Activated CD8-positive, alpha-beta memory T cell treated with anti-CD3 and anti-CD28 coated beads, Interleukin-2, amount 50 U/mL, for 4 hours (primary cell): ENCODE data around the gene SCAMP3.
"Not testable (repeated sequence)": the region's sequence is repeated elsewhere in the genome, so short reads cannot be mapped to it uniquely, and the experiment has no call there.

ENCODE experiments used
- DNase-seq: peaks from one replicate; pipeline ENCODE4 v3.0.0-alpha.2; 2020

The SCAMP3 gene

DNA sequence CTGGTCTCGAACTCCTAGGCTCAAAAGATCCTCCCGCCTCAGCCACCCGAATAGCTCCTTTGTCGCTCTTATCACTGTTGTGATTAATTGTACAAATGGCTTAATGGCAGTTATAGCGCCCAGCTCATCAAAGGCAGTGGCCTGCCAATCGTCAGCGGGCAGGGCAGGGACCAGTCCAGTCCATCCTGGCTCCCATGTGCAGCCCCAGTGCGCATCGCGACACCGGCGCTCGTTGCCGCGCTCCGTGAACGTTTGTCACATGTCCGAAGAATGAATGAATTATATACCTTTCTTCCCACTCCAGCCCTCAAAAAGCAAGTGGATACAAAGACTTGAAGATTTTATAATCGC, 35.3 kb downstream of the SCAMP3 start:
- no peak for DNase-seq

DNA sequence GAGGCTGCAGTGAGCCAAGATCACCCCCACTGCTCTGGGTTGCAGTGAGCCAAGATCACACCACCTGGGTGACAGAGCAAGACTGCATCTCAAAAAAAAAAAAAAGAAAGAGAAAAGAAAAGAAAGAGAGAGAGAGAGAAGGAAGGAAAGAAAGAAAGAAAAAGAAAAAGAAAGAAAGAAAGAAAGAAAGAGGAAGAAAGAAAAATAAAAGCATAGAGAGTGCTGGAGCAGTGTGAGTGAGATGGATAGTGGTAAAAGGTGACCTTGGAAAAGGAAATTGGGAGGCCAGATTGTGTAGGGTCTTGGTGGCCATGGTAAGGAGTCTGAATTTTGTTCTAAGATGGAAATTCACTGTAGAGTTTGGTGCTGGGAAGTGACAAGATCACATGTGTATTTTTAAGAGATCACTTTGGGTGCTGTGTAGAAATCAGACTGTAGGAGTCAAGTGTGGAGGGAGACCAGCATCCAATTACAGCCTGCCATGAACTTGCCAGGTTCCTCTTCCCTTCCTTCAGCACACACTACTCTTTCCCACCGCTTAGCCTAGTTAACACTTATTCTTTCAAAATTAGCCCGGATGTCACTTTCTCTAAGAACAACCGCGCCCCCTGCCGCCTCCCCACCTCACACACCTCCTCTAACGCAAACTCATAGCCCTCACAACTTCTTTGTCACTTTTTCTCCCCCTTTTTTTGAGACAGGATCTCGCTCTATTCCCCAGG, 35.8 kb downstream of the SCAMP3 start:
- DNase-seq = peak; percentile 96

DNA sequence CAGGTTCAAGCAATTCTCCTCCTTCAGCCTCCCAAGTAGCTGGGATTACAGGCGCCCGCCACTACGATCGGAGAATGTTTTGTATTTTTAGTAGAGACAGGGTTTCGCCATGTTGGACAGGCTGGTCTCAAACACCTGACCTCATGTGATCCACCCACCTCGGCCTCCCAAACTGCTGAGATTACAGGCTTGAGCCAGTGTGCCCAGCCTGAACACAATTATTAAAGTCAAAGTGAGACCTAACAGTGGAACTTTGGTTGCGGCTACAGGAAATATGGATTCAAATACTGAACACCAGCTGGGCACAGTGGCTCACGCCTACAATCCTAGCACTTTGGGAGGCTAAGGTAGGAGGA, 36.8 kb downstream of the SCAMP3 start:
- DNase-seq = not testable (repeated sequence)

DNA sequence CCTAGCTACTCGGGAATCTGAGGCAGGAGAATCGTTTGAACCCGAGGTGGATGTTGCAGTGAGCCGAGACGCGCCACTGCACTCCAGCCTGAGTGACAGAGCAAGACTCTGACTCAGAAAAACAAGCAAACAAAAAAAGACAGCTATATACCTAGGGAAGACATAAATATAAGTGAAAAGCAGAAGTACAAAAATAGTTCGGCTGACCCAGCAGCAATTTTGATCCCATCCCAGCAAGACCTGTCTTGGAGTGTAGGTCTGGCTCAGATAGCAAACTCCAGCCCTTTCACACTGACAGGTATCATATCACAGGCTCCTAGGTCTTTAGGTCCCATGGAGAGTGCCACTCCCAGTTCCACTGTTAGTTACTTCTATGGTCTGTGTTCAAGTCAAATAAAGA, 39.1 kb downstream of the SCAMP3 start:
- no peak for DNase-seq

DNA sequence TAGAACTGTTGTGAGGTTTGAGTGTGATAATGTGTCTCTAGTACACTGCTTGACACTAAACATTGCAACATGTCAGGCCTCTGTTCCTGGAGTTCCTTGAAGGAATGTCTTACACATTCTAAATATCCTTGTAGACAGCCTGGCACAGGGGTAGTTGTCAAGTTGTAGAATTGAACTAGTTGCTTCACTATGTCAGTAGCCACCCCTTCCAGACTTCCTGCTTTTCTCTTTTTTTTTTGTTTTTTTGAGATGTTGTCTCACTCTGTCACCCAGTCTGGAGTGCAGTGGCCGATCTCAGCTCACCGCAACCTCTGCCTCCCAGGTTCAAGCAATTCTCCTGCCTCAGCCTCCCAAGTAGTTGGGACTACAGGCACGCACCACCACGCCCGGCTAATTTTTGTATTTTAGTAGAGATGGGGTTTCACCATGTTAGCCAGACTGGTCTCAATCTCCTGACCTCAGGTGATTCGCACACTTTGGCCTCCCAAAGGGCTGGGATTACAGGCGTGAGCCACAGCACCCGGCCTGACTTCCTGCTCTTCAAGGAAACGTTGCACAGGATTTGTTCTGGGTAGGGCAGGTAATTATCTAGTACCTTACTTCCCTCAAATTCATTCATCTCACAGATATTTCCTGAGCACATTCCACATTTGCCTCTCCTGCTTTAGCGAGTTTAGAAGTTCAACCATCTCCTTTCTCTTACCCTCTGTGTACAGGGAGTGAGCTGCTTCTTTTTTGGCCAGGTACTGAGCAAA, 41.8 kb downstream of the SCAMP3 start:
- not testable (repeated sequence) for DNase-seq

DNA sequence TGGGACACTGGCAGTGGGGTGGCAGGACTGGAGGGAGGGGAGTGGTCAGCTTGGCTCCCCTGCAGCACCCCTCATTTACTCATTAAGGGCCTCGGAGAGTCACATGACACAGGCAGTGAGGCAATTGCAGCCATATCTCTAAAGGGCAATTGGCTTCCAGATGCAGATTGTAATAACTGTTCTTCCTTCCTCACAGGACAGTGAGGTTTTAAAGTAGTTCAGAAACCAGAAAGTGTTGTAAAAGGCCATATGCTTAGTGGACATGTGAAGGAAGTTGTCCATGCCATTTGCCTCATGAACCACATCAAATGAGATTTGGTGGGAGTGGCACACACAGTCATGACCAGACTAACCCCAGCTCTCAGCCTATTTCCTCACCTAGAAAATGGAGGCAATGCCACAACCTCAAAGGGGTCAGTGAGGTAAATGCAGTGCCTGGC, 42.5 kb downstream of the SCAMP3 start:
- no peak for DNase-seq

DNA sequence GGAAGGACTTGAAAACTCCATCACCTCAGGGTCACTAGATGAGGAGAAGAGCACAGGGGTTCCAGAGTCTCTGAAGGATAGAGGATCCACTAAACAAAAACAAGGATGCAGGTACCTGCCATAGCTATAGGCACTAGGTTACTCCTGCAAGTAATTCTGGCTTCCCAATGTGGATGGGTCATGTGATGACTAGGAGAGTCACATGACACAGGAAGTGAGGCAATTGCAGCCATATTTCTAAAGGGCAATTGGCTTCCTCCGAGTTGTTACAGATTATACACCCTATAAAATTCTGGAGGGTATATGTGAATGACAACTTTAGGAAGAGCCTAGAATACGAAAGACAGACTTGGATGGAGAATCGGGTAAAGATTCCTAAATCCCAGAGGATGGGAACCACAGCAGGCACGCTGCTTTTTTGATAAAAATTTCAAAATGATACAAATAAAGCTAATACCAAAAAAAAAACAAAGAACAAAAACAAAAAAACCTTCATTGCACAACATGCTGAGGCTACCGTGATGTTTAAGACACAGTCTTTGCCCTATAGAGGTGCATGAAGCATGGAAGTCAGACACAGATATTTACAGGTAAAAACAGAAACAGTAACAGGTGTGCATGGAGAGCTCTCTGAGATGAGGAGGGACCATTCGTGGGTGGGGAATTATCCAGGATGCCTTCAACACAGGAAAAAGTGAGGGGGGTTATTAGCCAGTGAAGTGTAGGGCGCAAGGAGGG, 43.1 kb downstream of the SCAMP3 start:
- no peak for DNase-seq

DNA sequence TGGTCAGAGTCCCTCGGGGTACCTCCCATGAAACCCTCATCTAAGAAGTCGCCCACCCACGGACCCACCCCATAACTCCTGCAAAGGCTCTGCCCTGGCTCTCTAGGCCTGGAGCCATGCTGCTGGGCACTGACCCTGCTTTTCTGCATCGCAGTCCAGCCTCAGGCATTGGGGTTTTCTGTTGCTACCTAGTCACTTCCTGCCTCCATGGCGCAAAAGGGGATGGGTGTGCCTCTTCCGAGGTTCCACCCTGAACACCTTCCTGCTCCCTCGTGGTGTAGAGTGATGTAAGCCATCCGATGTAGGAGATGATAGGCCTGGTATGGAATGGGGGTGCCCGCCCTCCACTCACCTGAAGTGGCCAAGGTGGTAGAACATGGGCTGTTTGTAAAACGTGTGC, 47.5 kb downstream of the SCAMP3 start:
- not testable (repeated sequence) for DNase-seq

DNA sequence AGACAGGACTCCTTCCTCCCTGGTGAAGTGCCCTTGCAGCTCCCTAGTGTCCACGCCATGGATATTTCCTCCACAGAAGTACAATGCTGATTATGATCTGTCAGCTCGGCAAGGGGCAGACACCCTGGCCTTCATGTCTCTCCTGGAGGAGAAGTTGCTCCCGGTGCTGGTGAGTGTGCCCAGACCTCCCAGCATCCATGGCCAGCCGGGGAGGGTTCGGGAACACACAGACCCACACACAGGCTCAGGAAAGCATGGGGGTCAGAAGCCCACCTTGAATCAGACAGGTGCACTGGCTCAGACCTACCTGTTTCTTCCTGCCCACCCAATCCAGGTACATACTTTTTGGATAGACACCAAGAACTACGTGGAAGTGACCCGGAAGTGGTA, 50.1 kb downstream of the SCAMP3 start:
- DNase-seq = not testable (repeated sequence)

DNA sequence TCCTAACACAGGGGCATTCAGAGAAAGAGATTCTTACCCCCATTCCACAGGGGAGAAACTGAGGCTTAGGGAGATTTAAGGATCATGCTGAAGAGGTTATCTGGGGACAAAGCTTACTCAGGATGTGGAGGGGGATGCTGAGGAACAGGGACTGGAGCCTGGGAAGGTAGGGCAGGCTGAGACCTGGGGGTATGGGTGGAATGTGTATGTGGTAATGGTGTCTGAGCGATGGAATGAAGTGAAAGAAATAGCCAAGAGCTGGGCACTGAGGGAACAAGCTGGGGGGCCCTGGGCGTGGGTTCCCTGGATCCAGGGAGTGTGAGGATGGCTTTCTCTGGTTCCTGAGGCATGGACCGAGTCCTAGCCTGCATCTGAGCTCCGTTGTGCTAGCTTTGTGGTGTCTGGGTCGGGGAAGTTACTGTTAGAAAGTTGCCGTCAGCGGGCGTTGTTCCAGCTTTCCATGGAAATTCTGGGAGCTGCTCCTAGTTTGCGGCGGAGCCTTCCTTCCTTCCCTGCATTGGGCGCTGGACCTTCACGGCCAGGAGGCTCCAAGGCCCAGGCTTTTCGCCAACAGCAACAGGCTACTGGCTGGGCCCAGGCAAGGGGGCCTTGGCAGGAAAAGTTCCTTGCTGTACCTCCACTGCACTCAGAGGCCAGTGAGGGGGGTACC, 50.6 kb downstream of the SCAMP3 start:
- not testable (repeated sequence) for DNase-seq

DNA sequence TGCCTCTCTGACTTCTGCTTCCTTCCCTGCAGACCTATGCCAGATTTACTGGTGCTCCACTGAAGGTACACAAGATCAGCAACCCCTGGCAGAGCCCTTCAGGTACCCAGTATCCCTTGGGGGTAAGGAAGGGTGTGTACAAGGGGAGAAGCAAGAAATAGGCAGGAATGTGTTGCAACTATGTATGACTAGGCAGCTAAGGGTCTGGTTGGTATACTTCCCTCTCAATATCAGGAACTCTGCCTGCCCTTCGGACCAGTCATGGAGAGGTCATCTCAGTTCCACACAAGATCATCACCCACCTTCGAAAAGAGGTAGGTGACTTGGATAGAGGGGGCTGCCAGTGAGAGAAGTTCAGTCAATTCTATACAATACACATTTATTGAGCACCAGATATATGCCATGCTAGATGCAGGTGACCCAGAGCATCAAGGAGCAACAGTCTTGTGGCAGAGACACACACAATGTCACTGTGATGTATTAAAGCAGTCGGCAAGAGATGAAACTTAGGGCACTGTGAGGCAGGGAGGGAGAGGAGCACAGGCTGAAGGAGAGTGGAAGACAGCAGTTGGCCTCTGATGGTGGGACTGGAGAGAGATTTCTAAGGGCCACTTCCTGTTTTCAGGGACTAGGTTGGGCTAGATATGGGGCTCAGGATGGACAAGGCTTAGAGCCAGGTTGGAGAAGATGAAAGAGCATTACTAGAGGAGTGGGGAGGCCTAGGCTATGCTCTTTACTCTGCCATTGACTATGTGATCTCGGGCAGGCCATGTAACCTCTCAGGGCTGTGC, 51.7 kb downstream of the SCAMP3 start:
- no peak for DNase-seq

DNA sequence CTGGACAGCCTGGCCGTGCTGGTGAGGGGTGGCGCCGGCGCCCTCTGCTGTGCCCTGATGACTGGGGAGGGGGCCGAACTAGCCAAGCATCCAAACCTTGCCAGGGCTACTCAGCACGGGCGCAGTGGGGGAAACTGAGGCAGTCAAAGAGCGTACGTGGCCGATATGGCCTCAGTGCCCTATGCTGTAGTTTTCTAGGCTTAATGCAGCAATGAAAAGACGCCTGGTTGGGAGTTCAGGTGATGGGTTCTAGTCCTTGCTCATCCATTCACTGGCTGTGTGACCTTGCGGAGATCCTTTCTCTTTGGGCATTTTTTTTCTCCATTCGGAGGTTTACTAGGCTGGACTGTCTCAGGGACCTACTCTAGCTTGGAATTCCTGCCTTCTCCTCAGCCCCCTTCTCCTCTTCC, 52.8 kb downstream of the SCAMP3 start:
- no peak for DNase-seq

DNA sequence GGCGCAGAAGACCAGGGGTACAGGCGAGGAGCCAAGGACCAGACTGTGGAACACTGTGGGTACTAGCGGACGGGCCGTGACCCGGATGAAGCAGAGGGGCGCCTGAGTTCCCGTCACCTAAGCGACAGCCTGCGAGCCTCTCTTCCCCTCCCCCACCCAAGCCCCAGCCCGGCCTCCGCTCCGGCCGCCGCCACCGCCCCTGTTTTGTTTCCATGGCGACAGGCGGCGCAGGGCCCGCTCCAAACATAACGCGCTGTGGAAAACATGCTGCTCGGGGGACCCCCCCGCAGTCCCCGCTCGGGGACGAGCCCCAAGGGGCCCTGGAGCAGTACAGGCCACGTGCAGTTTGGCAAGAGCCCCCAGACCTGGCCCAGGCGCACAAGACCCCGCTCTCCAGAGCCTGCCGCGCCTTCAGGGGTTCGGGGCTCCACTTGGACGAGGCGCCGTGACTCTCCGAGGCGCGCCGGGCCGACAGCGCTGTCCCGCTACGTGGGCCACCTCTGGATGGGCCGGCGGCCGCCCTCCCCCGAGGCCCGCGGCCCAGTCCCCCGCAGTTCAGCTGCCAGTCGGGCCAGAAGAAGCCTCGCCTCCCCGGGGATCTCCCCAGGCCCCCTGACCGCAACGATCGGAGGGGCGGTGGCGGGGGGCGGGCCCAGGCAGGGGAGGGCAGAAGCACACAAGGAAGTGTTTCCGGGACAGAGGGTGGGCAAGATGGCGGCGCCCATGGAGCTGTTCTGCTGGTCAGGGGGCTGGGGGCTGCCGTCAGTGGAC, 53.4 kb downstream of the SCAMP3 start, which contains the start of gene MTX1:
MTX1 (plus strand) TSS at position 155 of the 771 bp plus-strand sequence; CDS start at position 265, 110 bp downstream.
- DNase-seq = peak; percentile 87

DNA sequence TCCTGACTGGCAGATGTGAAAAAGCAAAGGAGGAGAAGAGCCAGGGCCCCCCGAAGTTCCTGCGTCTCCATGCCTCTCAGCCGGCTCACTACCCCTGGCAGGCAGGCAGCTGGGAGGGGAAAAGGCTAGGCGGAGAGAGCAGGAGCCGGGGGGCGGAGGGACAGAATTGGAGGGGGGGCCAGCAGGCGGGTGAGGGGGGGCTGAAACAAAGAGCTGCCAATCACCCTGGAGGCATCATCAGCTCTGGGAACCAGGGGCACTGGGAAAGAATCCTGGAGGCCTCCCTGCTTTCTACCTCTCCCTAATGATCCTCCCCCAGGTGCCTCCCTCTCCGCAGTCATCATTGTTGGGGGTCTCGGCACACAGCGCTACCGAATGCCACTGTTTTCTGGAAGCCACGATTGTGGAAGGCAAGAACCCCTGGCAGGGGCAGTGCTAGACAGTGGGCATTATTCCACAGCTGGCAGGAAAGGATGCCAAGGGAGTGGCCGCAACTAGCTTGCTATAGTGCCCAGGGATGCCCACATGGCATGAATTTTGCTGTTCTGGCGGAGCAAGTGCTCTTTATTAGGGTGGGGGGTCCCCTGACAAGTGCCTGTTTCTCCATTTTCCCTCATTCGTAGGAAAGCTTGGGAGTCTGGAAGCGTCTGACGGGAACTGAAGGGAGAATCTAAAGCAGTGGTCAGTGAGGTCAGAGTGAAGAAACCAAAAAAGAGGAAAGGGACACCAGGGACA, 54.2 kb downstream of the SCAMP3 start, which contains the start of gene THBS3:
THBS3 (minus strand) TSS at position 92 of the 735 bp plus-strand sequence; CDS start at position 71, 21 bp downstream.
- DNase-seq = no peak

DNA sequence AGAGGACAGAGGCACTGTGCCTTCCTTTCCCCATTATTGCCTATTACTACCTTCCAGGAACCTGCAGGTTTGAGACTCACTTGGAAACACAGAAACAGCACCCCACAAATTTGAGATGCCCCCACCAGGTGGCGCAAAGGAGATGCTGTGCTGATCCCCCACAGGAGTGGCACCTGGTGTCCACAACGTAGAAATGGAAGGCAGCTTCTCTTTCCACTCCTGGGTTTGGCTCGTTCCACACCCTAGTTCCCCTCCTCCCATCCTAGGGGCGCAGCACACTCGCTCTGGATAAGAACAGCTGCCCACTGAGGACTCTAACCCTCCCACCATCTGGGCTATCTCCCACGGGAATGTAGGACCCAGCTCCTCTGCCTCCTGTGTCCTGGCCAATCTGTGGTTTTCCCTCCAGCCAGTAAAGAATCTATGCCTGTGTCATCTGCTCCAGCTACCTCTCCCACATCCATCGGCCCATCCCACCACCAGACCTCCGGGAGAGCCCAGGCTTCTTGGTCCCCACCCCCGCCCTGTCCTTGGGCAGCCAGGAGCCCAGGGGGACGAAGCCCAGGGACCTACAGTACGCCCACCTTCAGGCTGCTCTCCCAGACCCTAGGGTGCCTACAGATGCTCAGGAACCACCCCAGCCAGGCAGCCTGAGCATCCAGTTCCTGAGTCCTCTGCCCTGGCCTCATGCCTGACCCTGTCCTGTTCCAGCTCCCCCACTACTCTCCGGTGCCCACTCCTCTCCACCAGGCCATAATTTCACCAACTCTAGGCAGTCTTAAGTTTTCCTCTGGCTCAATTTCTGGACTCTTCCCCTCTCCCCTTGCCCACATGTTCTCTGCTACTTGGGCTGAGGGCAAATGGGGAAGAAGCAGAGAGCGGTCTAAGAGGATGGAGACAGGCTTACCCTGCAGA, 55.0 kb downstream of the SCAMP3 start:
- peak; percentile 93 for DNase-seq
